Ishikawa (cell line): ENCODE results near the gene RP9.

Experiments
- CEBPB ChIP-seq: IDR thresholded peaks from 2 replicates; pipeline ENCODE4 v1.6.1; 2012
- CREB1 ChIP-seq: IDR thresholded peaks from 2 replicates; pipeline ENCODE4 v1.6.1; 2012; ENCODE audit warnings: low read depth
- EGR1 ChIP-seq: IDR thresholded peaks from 2 replicates; pipeline ENCODE4 v1.6.1; 2012
- EP300 ChIP-seq: IDR thresholded peaks from 2 replicates; pipeline ENCODE4 v1.6.1; 2012; ENCODE audit warnings: borderline replicate concordance
- FOXM1 ChIP-seq: IDR thresholded peaks from 2 replicates; pipeline ENCODE4 v1.6.1; 2012; ENCODE audit warnings: low read depth, borderline replicate concordance
- NFIC ChIP-seq: IDR thresholded peaks from 2 replicates; pipeline ENCODE4 v1.6.1; 2012
- RAD21 ChIP-seq: IDR thresholded peaks from 2 replicates; pipeline ENCODE4 v1.6.1; 2012; ENCODE audit warnings: low read depth
- TAF1 ChIP-seq: IDR thresholded peaks from 2 replicates; pipeline ENCODE4 v1.6.1; 2012; ENCODE audit warnings: low read depth, mild to moderate bottlenecking
- TCF12 ChIP-seq: IDR thresholded peaks from 2 replicates; pipeline ENCODE4 v1.6.1; 2012; ENCODE audit warnings: low read depth
- TEAD4 ChIP-seq: IDR thresholded peaks from 2 replicates; pipeline ENCODE4 v1.6.1; 2012
- YY1 ChIP-seq: IDR thresholded peaks from 2 replicates; pipeline ENCODE4 v1.6.1; 2012; ENCODE audit warnings: low read depth
- ZBTB7A ChIP-seq: IDR thresholded peaks from 2 replicates; pipeline ENCODE4 v1.6.1; 2012; ENCODE audit warnings: low read depth
- TF ChIP-seq, protein P1 (sequence below): IDR thresholded peaks from 2 replicates; pipeline ENCODE4 v1.6.1; 2012
- TF ChIP-seq, protein P2 (sequence below): IDR thresholded peaks from 2 replicates; pipeline ENCODE4 v1.6.1; 2012; ENCODE audit warnings: low read depth, mild to moderate bottlenecking
- TF ChIP-seq, protein P3 (sequence below): IDR thresholded peaks from 2 replicates; pipeline ENCODE4 v1.6.1; 2012

Gene RP9

DNA sequence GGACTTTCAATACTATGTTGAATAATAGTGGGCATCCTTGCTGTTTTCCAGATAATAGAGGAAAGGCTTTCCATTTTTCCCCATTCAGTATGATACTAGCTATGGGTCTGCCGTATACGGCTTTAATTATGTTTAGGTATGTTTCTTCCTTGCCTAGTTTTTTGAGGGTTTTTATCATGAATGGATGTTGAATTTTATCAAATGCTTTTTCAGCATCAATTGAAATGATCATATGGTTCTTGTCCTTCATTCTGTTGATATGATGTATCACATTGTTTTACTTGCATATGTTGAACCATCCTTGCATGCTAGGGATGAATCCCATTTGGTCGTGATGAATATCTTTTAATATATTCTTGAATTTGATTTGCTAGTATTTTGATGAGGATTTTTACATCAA lies 9.2 kb upstream of the RP9 start:
- no peak for TF ChIP-seq TAF1
- TF ChIP-seq YY1: no peak
- TF ChIP-seq EP300: no peak
- TF ChIP-seq, protein P1, sequence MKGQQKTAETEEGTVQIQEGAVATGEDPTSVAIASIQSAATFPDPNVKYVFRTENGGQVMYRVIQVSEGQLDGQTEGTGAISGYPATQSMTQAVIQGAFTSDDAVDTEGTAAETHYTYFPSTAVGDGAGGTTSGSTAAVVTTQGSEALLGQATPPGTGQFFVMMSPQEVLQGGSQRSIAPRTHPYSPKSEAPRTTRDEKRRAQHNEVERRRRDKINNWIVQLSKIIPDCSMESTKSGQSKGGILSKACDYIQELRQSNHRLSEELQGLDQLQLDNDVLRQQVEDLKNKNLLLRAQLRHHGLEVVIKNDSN: no peak
- no peak for TF ChIP-seq FOXM1
- TF ChIP-seq, protein P2, sequence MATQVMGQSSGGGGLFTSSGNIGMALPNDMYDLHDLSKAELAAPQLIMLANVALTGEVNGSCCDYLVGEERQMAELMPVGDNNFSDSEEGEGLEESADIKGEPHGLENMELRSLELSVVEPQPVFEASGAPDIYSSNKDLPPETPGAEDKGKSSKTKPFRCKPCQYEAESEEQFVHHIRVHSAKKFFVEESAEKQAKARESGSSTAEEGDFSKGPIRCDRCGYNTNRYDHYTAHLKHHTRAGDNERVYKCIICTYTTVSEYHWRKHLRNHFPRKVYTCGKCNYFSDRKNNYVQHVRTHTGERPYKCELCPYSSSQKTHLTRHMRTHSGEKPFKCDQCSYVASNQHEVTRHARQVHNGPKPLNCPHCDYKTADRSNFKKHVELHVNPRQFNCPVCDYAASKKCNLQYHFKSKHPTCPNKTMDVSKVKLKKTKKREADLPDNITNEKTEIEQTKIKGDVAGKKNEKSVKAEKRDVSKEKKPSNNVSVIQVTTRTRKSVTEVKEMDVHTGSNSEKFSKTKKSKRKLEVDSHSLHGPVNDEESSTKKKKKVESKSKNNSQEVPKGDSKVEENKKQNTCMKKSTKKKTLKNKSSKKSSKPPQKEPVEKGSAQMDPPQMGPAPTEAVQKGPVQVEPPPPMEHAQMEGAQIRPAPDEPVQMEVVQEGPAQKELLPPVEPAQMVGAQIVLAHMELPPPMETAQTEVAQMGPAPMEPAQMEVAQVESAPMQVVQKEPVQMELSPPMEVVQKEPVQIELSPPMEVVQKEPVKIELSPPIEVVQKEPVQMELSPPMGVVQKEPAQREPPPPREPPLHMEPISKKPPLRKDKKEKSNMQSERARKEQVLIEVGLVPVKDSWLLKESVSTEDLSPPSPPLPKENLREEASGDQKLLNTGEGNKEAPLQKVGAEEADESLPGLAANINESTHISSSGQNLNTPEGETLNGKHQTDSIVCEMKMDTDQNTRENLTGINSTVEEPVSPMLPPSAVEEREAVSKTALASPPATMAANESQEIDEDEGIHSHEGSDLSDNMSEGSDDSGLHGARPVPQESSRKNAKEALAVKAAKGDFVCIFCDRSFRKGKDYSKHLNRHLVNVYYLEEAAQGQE: no peak
- TF ChIP-seq TCF12: no peak
- no peak for TF ChIP-seq CEBPB
- no peak for TF ChIP-seq TEAD4
- TF ChIP-seq EGR1: no peak
- no peak for TF ChIP-seq ZBTB7A
- TF ChIP-seq NFIC: no peak

DNA sequence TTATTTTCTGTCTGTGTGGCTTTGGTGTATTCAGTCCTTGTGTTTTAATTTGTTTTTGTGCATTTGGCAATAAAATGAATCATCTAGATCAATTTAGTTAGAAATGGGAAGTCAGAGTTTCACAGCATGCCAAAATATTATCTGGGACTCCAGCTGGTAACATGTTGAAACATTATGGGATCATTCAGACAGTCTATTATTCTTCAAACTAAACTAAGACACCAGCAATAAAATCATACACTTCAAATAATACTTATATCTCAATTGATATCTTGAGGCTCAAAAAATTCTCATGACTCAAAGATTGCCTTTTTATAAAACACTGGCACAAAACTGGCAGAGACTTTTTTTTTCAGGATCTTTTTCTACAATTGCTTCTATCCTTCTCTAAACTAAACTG lies 5.8 kb upstream of the RP9 start:
- TF ChIP-seq, protein P1: no peak
- TF ChIP-seq, protein P2: no peak
- TF ChIP-seq ZBTB7A (no peak), CREB1 (no peak), EP300 (no peak), FOXM1 (no peak), CEBPB (no peak)

- TF ChIP-seq ZBTB7A (no peak), TAF1 (no peak), TCF12 (no peak), RAD21 (no peak), FOXM1 (no peak), TEAD4 (no peak), YY1 (no peak), CREB1 (no peak), EGR1 (no peak), EP300 (no peak), NFIC (no peak), CEBPB (no peak)
- TF ChIP-seq, protein P1: no peak
- TF ChIP-seq, protein P3, sequence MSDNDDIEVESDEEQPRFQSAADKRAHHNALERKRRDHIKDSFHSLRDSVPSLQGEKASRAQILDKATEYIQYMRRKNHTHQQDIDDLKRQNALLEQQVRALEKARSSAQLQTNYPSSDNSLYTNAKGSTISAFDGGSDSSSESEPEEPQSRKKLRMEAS: no peak
- TF ChIP-seq, protein P2: no peak
Measured at GRCh38 chr7:33111614-33112013, 2.4 kb upstream of the RP9 start.

DNA sequence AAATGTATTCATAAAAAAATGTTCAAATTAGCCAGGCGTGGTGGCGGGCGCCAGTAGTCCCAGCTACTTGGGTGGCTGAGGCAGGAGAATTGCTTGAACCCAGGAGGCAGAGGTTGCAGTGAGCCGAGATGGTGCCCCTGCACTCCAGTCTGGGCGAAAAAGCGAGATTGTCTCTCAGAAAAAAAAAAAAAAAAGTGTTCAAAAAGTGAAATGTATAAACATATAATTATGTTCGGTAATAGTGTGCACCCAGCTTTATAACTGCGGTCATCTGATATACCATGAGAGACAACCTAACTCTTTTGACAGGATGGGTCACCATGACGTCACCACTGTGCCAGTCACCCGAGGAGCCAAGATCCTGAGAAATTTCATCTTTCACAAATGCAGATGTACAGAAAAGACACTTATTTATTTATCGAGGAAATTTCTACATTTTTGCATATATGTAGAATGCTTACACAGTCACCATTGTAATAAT lies 594 bp upstream of the RP9 start:
- no peak for TF ChIP-seq TAF1
- TF ChIP-seq ZBTB7A: no peak
- no peak for TF ChIP-seq CREB1
- TF ChIP-seq, protein P2: no peak
- no peak for TF ChIP-seq TCF12
- TF ChIP-seq NFIC: no peak
- TF ChIP-seq RAD21: no peak
- no peak for TF ChIP-seq TEAD4
- TF ChIP-seq, protein P3: no peak
- TF ChIP-seq YY1: no peak
- no peak for TF ChIP-seq FOXM1
- TF ChIP-seq, protein P1: no peak
- no peak for TF ChIP-seq EP300
